Adrenal gland (tissue), 5 donors: ENCODE measurements around the gene SAMD4A.

Experiments
- CTCF ChIP-seq, 6 experiments: fragments of 450-650 bp in 4 of 6; fragments of 200-600 bp in 2 of 6; sonication (generic) in 1 of 6; IDR thresholded peaks; 1 replicate in 5 of 6; 2 replicates in 1 of 6; pipeline versions ENCODE4 v1.5.1 to v1.8.0; 2016 to 2021; ENCODE audit warnings: antibody characterized with exemption in 6 of 6, mild to moderate bottlenecking in 2 of 6, moderate library complexity in 1 of 6
- POLR2A ChIP-seq, 2 donors: fragments of 450-650 bp; IDR thresholded peaks; one replicate each; pipeline ENCODE4 v1.6.1; 2017; ENCODE audit warnings: antibody characterized with exemption in 2 of 2, mild to moderate bottlenecking in 2 of 2, moderate library complexity in 1 of 2
- donor health status: DM: no; HTN: no; CAD: no.

- TF ChIP-seq CTCF (IDR thresholded peaks at IDR 0.05) (no peak), POLR2A (IDR thresholded peaks at IDR 0.05) (no peak)
These were observed 247.1 kb downstream of the SAMD4A start for GRCh38 chr14:54814076-54814475.
